ENCODE measurements around the gene CDHR1.

Gene CDHR1

GRCh38 chr10:84201682-84202081 is 7.3 kb downstream of the CDHR1 start:
- DNase-seq = no peak

GRCh38 chr10:84202349-84202748 is 8.0 kb downstream of the CDHR1 start:
- no peak for DNase-seq

- DNase-seq = no peak
Measured at GRCh38 chr10:84204122-84204521, 9.8 kb downstream of the CDHR1 start.

GRCh38 chr10:84204610-84205009 is 10.3 kb downstream of the CDHR1 start:
- no peak for DNase-seq

- peak; percentile 81 for DNase-seq
Measured at GRCh38 chr10:84205049-84205852, 10.9 kb downstream of the CDHR1 start.

- DNase-seq = no peak
Measured at GRCh38 chr10:84205853-84206525, 11.7 kb downstream of the CDHR1 start.

GRCh38 chr10:84208023-84208422 is 13.7 kb downstream of the CDHR1 start:
- DNase-seq = no peak

- no peak for DNase-seq
Measured at GRCh38 chr10:84211566-84211965, 17.2 kb downstream of the CDHR1 start.

- DNase-seq = no peak
Measured at GRCh38 chr10:84212014-84212413, 17.7 kb downstream of the CDHR1 start.

- no peak for DNase-seq
Measured at GRCh38 chr10:84213076-84213475, 18.7 kb downstream of the CDHR1 start.

GRCh38 chr10:84214046-84214572 is 19.8 kb downstream of the CDHR1 start:
- no peak for DNase-seq

GRCh38 chr10:84214612-84215235 is 20.4 kb downstream of the CDHR1 start:
- DNase-seq = no peak

GRCh38 chr10:84216834-84217233 is 22.5 kb downstream of the CDHR1 start:
- DNase-seq = no peak

- DNase-seq = no peak
Measured at GRCh38 chr10:84217746-84218145, 23.4 kb downstream of the CDHR1 start.

- DNase-seq = no peak
Measured at GRCh38 chr10:84221916-84222315, 27.6 kb downstream of the CDHR1 start.

- DNase-seq = no peak
Measured at GRCh38 chr10:84224411-84225028, 30.2 kb downstream of the CDHR1 start.

- no peak for DNase-seq
Measured at GRCh38 chr10:84225427-84226173, 31.3 kb downstream of the CDHR1 start, which contains the start of gene LRIT2. Gene LRIT2, minus strand, starts transcription at chr10:84225544. Its CDS starts 24 bp downstream, at chr10:84225520.

- no peak for DNase-seq
Measured at GRCh38 chr10:84226616-84227015, 32.3 kb downstream of the CDHR1 start.

- DNase-seq = no peak
Measured at GRCh38 chr10:84227810-84228209, 33.5 kb downstream of the CDHR1 start.

- DNase-seq = no peak
Measured at GRCh38 chr10:84230359-84230758, 36.0 kb downstream of the CDHR1 start.

GRCh38 chr10:84232376-84232775 is 38.0 kb downstream of the CDHR1 start:
- DNase-seq = no peak

- DNase-seq = no peak
Measured at GRCh38 chr10:84233940-84234339, 39.6 kb downstream of the CDHR1 start.
